ENCODE results near the gene SMYD3. TPM values are rescaled to one million over a fixed set of nuclear protein-coding genes. Genes with fewer than 3 reads are reported as not detected.

The SMYD3 gene
- total RNA-seq, 4 donors from 2014 or later: 7.6 to 26.3 (median 13.4) TPM

GRCh38 chr1:246390855-246391254 is 116.2 kb downstream of the SMYD3 start:
- DNase-seq (ENCODE audit: low spot score) (no peak), ATAC-seq (ENCODE audit: low FRiP score) (no peak)
- TF ChIP-seq, protein P1, sequence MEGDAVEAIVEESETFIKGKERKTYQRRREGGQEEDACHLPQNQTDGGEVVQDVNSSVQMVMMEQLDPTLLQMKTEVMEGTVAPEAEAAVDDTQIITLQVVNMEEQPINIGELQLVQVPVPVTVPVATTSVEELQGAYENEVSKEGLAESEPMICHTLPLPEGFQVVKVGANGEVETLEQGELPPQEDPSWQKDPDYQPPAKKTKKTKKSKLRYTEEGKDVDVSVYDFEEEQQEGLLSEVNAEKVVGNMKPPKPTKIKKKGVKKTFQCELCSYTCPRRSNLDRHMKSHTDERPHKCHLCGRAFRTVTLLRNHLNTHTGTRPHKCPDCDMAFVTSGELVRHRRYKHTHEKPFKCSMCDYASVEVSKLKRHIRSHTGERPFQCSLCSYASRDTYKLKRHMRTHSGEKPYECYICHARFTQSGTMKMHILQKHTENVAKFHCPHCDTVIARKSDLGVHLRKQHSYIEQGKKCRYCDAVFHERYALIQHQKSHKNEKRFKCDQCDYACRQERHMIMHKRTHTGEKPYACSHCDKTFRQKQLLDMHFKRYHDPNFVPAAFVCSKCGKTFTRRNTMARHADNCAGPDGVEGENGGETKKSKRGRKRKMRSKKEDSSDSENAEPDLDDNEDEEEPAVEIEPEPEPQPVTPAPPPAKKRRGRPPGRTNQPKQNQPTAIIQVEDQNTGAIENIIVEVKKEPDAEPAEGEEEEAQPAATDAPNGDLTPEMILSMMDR (IDR thresholded peaks at IDR 0.05): no peak

DNA sequence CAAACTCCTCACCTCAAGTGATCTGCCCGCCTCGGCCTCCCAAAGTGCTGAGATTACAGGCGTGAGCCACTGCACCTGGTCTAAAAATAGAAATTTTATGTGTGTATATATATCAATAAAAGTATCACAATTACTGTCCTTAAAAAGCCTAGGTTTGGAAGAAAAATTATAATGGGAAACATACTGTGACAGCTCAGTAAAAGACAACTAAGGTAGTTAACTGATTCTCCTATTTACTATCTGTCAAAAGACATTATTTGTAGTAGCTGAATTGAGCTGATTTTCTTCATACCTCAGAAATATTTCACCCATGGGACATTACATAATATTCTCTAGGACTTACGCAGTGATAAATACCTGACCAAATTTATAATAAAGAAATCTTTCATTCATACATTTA is 122.5 kb downstream of the SMYD3 start:
- TF ChIP-seq, protein P1 (IDR thresholded peaks at IDR 0.05): no peak
- ATAC-seq (ENCODE audit: low FRiP score): no peak
- no peak for DNase-seq (ENCODE audit: low spot score)

- ATAC-seq (ENCODE audit: low FRiP score): no peak
- DNase-seq (ENCODE audit: low spot score): no peak
- TF ChIP-seq, protein P1 (IDR thresholded peaks at IDR 0.05): no peak
These were observed 123.3 kb downstream of the SMYD3 start for GRCh38 chr1:246383791-246384190.

DNA sequence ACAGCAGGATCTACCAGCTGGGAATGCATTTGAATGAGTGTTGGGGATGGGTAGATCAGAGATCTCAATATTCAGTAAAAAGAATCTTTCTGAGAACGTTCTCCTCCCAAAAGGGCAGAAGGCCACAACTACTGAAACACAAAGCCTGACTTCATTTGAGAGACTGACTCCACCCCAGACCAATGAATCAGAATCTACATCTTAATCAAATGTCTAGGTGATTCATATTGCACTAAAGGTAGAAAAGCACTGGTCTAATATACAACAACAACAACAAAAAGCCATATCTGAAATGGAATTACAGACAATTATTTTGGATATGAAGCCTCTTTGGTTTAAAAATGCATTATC is 123.9 kb downstream of the SMYD3 start:
- TF ChIP-seq, protein P1 (IDR thresholded peaks at IDR 0.05): no peak
- ATAC-seq (ENCODE audit: low FRiP score) (no peak), DNase-seq (ENCODE audit: low spot score) (no peak)

DNA sequence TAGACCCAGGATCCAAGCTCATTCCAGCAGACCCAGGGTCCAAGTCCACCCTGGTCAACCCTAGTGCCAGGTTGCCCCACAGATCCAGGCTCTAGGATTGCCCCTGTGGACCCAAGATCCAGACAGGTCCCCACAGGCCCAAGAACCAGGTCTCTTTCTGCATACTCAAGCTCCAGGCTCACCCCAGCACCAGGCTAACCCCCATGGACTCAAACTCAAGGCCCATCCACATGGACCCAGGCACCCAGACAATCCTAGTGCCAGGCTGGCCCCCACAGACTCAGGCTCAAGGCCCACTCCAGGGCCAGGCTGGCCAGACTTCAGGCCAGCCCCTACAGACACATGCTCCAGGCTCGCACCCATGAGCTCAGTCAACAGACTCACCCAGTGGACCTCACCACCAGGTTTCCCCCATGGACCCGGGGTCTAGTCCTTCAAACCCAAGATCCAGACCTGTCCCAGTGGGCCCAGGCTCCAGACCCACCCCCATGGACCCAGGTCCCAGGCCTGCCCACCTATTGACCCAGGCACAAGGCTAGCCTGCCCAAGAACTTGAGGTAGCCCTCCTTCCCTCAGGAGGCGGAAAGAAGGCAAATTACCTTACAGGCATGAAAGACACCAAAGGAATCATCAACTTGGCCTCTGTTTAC is 124.4 kb downstream of the SMYD3 start:
- no peak for ATAC-seq (ENCODE audit: low FRiP score)
- DNase-seq (ENCODE audit: low spot score): no peak
- TF ChIP-seq, protein P1 (IDR thresholded peaks at IDR 0.05): no peak

DNA sequence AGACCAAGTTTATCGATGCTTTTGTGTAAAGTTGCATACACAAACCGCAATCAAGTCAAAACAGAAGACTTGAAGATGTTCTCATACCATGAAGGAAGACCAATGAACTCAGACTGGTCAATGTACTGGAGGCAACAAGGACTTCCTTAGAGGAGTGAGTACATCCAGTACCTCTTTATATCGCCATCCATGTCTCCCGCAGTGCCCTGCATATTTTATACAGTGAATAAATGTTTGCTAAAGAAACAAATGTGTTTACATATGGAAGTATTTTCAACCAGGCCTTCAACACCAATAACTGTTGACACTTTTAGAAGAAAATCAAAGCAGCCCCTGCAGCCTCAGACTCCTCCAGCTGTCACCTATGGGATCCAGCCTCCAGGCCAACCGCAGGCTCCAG is 125.6 kb downstream of the SMYD3 start:
- TF ChIP-seq, protein P1 (IDR thresholded peaks at IDR 0.05): no peak
- no peak for DNase-seq (ENCODE audit: low spot score)
- no peak for ATAC-seq (ENCODE audit: low FRiP score)

- ATAC-seq (ENCODE audit: low FRiP score): no peak
- DNase-seq (ENCODE audit: low spot score): no peak
- TF ChIP-seq, protein P1 (IDR thresholded peaks at IDR 0.05): no peak
These were observed 129.4 kb downstream of the SMYD3 start for GRCh38 chr1:246377625-246378153.

All from omental fat pad (tissue), 4 donors.